Skin epidermis (tissue), 12 donors: ENCODE measurements around the gene CORO6.

ENCODE experiments used
- H3K27ac ChIP-seq, 21 experiments: fragments of 200-600 bp; sonication (generic) in 11 of 21; one replicate each; pipeline ENCODE4 v1.5.0; 2020; ENCODE audit warnings: mild to moderate bottlenecking in 3 of 21, inconsistent platforms in 2 of 21, moderate library complexity in 2 of 21
- H3K4me3 ChIP-seq, 7 experiments: fragments of 200-600 bp; sonication (generic) in 2 of 7; one replicate each; pipeline ENCODE4 v1.5.0; 2020; ENCODE audit warnings: inconsistent platforms in 2 of 7, mild to moderate bottlenecking in 2 of 7, moderate library complexity in 1 of 7

The CORO6 gene

DNA sequence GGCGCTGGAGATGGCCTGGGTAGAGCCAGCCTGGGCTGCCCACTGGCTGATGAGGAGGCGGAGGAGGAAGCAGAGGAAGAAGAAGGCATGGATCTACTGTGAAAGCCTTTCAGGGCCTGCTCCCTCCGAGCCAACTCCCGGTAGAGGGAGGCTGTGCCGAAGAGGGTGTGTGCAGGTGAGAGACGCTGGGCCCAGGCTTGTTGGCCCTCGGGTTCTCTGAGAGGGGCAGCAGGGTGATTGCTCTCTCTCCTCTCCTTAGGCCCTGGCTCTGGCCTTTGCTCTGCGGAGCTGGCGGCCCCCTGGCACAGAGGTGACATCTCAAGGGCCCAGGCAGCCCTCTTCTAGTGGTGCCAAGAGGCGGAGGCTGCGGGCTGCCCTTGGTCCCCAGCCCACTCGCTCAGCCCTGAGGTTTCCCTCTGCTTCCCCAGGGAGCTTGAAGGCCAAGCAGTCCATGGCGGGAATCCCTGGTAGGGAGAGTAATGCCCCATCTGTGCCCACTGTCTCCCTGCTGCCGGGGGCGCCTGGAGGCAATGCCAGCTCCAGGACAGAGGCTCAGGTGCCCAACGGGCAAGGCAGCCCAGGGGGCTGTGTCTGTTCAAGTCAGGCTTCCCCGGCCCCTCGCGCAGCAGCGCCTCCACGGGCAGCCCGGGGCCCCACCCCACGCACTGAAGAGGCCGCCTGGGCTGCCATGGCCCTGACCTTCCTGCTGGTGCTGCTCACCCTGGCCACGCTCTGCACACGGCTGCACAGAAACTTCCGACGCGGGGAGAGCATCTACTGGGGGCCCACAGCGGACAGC is 50.6 kb downstream of the CORO6 start:
- H3K4me3 ChIP-seq, result peak overlapping the region in 5 of 7 experiments; percentile 6 to 25 (median 22)
- H3K27ac ChIP-seq, result peak overlapping the region in 16 of 21 experiments; percentile 6 to 68 (median 38)

DNA sequence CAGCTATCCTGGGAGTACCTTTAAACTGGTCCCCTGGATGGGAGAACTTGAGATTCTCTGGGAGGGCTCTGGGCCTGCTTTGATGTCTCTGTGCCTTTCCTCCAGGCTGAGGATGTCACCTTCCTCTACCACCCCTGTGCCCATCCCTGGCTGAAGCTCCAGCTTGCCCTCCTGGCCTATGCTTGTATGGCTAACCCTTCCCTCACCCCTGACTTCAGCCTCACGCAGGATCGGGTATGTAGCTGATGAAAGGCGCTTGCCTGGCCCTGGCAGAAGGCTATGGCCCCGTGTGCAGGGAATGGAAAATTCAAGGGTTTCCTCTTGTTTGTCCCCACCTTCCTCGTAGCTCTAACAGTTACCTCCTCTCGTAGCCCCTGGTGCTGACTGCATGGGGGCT is 51.2 kb downstream of the CORO6 start:
- H3K27ac ChIP-seq, result peak overlapping the region in 3 of 21 experiments; percentile 29 to 68 (median 60)
- H3K4me3 ChIP-seq, result no peak overlapping the region

DNA sequence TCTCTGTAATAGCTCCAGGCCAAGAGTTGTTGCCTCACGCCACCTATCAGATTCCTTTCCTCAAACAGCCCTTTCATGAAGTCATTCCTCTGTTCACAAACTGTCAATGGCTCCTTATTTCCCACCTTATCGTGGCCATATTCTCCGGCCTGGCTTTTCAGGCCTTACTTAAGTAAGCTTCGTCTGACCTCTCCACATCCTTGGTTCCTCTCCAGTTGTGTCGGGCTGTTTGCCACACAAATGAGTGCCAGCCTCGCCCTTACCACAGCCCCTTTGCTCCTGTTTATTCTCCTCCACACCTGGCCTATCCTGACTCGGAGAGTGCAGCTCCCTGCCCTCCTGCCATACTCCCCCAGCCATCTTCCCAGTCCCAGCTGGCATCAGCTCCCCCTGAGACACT is 52.2 kb downstream of the CORO6 start:
- Histone ChIP-seq H3K4me3 (no peak overlapping the region), H3K27ac (no peak overlapping the region)

DNA sequence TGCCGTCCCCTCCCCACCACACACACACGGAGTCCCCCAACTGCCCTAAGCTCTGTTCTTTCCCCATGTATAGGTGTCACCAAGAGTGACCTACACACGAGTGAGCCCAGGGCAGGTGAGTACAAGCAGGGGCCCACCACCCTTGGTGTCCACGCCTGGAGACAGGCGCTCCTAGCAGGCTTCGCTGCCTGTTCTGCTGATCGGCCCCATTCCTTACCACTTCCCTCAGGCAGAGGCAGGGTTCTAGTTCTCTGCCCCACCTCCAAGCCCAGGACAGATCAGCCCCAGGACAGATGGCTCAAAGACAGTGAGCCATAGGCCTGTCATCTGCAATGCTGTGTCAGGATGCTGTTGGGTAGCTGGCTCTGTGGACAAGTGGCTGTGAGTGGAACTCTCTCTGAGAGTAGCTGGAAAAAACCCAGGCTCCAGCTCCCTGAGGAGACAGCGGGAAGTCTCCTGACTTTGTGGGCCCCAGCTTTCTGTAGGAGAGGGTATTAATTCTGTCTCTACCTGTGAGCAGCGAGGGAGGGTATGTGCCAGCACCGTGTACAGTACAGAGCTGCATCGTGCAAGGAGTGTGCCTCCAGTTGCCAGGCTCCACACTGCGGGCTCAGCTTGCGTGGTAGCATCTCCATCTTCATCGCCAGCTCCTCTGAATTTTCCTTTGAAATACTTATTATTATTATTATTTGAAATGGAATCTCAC is 53.3 kb downstream of the CORO6 start:
- peak overlapping the region in 20 of 21 experiments; percentile 26 to 92 (median 82) for H3K27ac ChIP-seq
- H3K4me3 ChIP-seq, result peak overlapping the region; percentile 41 to 77 (median 66)

GRCh38 chr17:29568331-29569244 is 54.1 kb downstream of the CORO6 start, which contains the start of gene TP53I13:
Gene TP53I13, plus strand, starts transcription at chr17:29568701. Its CDS starts 58 bp downstream, at chr17:29568759.
- Histone ChIP-seq H3K27ac (peak within 1 kb of the TSS; percentile 68 to 92 (median 86)), H3K4me3 (peak within 1 kb of the TSS; percentile 41 to 77 (median 66))

DNA sequence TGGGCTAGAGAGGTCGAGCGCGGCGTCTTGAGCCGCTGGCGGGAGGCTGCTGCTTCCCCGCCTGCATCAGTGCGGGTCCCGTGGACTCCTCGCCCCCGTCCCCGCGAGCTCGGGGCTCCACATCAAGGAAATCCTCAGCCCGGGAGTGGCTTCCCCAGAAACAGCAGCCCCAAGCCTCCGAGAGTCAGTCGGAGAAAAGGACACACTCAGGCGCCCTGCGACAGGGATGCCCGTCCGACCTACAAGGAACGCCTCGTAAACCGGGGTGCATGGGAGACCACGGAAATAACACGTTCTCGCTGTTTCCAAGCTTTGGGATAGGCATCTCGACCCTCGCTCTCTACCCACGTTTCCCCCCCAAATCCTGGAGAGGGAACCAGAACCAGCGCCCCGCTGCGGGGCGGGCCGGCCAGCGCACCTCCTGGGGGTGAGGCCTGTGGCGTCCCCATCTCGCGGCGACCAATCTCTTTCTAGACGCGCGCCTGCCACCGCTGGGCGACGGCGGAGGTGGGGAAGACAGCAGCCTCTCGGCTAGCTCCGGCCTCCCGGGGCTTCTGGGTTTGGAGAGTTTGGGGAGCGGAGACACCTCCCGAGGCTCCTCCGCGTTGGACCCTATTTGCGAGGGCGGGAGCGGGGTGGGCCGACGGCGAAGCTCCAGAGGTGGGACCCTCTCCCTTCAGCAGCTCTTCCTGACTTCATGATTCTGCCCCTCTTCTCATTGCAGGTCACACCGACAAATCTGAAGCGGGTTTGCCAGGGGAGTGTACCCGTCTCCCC is 55.0 kb downstream of the CORO6 start:
- H3K4me3 ChIP-seq, result peak overlapping the region; percentile 41 to 77 (median 66)
- peak overlapping the region; percentile 27 to 92 (median 80) for H3K27ac ChIP-seq

GRCh38 chr17:29567304-29567553 is 55.5 kb downstream of the CORO6 start:
- Histone ChIP-seq H3K4me3 (peak overlapping the region; percentile 41 to 77 (median 66)), H3K27ac (peak overlapping the region; percentile 27 to 92 (median 80))

DNA sequence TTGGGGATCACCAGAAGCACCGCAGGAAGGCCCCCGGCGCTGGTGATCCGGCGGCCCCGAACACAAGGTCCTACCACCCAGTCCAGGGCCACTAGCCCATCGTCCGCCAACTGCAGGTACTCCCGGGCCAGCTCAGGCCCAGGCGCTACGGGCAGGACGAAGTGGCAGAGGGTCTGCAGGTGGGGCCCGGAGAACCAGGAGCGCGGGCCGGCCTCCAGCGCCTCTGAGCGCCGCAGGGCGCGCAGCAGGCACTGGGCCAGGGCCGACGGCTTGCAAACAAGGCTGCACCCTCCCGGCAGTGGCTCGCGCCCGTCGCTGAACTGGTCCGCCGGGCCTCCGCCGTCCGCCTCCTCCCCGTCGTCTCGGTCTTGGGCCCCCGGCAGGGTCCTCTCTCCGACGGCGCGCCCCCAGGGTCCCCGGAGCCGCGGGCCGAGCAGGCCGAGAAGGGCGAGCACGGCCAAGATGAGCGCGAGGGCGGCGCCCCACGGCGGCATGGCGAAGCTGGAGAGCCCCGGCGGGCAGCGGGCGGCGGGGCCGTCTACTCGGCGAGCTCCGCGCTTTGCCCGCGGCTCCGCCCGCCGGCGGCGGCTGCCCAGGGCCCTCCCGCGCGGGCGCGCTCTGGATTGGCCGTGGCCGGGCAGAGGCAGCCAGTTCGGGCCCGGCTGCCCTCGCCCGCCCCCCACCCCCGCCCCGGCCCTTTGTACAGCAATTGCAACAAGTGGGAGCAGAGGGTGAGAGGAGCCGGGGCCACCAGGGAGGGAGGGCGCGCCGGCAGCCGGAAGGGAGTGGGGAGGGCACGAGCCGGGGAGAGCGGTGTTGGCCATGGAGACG is 56.0 kb downstream of the CORO6 start, which contains the start of gene ABHD15:
Gene ABHD15 (minus strand): TSS at position 565 of the 831 bp plus-strand sequence. CDS start 71 bp downstream, at position 494.
- Histone ChIP-seq H3K4me3 (peak within 1 kb of the TSS; percentile 41 to 77 (median 66)), H3K27ac (peak within 1 kb of the TSS; percentile 27 to 92 (median 80))

- peak overlapping the region; percentile 41 to 77 (median 66) for H3K4me3 ChIP-seq
- peak overlapping the region in 16 of 21 experiments; percentile 36 to 92 (median 80) for H3K27ac ChIP-seq
Observed at GRCh38 chr17:29565643-29566472, 56.9 kb downstream of the CORO6 start.
